Hippocampal formation (tissue), 2 donors: Measurements from ENCODE around the gene EPN1.
A peak's percentile ranks its signal among the peaks of the same experiment; 100 is the strongest.
"Not testable (repeated sequence)": the region's sequence is repeated elsewhere in the genome, so short reads cannot be mapped to it uniquely, and the experiment has no call there.

Experiments used
- DNase-seq, 2 donors: peaks; one replicate each; lab custom pipeline; 2025; lab: John Stamatoyannopoulos, UW

Gene EPN1

DNA sequence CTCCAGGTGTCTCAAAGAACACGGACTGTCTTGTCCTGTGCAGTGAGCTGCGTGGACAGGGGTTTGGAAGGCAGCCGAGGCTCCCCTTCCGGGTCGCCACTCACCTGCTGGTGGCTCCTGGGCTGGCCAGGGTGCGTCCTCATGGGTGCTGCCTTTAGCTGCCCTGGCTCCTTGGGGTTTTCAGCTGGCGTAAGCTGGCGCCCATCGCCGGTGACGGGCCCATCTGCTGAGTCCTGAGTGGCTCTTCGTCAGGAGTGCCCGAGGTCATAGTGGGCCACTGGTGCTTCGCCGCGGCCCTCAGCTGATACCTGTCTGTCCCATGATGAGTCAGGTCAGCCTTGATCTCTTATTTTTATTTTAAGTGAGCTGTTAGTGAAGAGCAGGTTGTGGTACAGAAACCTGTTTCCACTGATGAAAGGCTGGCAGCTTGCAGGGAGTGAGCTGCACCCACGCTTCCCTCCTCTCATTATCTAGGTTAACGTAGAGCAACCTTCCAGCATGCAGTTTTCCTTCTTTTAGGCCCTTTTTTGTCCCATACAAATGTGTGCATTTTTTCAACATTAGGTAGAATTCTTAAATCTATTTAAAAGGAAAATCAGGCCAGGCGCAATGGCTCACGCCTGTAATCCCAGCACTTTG, 18.4 kb downstream of the EPN1 start:
- DNase-seq = peak in 1 of 2 donors; percentile 17

DNA sequence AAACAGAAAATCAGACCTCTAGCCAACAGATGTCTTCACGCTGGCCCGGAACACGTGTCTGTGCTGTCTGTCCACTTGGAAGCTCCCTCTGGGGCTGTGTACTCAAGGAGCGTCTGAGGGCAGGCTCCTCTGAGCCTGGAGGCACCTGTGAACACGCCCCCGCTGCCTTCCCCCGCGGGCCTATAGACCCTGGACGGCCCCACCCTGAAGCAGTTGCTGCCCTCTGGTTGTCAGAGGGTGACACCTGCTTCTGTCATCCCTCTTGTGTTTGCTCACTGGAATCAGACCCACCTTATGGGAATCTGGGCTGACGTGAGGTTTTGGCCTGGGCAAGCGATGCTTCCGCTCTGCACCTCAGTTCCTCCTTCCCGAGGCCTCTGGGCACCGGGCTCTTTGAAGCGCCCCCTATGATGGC, 19.2 kb downstream of the EPN1 start:
- no peak for DNase-seq

DNA sequence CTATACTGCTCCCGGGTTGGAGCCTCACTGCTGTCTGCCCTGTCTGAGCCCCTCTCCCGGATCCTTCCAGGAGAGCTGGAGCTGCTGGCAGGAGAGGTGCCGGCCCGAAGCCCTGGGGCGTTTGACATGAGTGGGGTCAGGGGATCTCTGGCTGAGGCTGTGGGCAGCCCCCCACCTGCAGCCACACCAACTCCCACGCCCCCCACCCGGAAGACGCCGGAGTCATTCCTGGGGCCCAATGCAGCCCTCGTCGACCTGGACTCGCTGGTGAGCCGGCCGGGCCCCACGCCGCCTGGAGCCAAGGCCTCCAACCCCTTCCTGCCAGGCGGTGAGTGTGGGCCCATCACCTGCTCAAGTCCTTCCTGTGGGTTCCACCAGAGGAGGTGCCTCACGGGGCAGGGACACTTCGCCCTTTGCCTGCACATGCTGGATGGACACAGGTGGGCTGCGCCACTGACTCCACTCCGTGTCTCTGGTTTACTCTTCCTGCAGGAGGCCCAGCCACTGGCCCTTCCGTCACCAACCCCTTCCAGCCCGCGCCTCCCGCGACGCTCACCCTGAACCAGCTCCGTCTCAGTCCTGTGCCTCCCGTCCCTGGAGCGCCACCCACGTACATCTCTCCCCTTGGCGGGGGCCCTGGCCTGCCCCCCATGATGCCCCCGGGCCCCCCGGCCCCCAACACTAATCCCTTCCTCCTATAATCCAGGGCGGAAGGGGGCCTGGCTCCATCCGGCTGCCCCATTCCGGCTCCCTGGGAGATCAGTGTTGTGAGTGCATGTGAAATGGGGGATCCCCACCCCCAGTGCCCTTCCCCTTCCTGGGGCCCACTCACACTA, 19.8 kb downstream of the EPN1 start:
- no peak for DNase-seq

DNA sequence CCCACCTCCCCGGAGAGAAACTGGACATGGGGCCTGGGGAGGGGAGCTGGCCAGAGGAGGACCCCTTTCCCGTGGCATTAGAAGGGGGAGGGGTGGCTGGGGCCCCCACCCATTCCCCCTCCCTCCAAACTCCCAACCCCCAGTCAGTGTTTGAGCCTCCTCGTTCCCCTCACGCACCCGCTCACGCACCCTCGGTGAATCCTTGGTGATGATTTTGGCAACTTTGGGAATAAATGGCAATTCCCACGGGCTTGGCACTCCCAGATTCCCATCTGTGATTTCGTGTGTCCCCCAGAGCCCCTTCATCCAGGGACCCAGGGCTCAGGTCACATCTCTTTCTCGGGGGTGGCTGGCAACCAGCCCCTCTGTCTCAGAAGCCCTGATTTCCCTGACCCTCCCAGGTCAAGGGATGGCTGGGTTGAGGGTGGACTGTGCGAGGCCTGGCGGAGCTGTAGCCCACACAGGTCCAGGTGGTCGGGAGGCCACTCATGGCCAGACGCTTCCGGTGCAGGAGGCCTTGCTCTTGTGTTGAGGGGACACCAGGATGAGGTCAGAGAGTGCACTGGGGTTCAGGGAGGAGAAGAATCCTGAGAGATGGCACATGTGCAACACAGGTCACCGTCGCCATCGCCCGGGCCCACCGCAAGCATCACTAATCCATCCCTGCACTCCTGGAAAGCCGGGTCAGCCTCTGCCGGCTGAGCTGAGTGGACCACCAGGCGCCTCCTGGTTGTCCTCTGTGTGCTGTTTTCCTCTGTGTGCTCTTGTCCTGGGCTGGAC, 20.7 kb downstream of the EPN1 start:
- DNase-seq = no peak

DNA sequence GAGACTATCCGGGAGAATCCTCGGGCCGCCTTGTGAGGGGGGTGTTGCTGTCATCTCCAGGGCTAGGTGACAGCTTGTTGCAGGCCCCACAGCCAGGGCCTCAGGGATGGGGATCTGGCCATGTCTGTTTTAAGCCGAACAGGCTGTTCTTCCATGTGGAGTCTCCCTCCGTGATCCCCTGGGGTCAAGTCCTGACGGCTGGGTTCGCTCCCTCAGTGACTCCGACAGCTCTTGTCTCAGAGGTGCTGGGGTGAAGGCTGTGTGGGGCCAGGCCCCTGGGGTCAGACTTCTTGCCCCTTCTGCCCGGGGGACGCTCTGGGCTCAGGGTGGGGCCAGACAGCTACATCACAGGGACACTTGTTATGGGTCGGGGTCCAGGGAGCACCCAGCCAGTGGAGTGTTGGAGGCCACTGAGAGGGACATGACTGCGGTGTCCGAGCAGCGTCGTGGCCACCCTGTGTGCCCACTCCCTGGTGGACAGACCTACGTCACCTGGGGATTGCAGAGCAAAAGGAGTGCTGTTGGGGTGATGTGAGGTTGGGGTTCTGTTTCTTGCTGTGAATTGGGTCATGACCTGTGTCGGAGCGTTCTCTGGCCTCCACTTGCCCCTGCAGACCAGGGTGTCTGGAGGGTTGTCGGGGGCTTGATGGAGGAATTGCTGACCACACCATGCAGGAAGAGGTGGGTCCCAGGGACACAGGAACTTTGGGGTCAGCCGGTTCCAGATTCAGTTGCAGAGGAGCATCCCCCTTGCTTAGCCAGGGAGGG, 21.5 kb downstream of the EPN1 start:
- DNase-seq = no peak

DNA sequence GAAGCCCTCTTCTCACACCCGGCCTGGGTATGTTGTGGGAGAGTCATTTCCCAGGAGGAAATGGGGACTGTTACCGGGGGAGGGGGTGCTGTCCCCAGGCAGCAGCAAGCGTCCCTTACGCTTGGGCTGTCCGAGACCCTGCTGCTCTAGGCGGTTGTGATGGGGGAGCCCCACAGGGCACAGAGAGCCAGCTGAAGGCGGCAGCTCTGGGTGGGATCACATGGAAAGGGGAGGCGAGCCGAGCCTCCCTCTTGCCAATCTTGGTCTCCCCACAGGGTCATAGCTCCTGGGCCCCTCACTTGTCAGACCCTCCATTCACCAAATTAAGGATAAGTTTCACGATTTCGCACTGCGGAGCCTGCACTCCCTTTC, 22.0 kb downstream of the EPN1 start:
- DNase-seq = no peak

DNA sequence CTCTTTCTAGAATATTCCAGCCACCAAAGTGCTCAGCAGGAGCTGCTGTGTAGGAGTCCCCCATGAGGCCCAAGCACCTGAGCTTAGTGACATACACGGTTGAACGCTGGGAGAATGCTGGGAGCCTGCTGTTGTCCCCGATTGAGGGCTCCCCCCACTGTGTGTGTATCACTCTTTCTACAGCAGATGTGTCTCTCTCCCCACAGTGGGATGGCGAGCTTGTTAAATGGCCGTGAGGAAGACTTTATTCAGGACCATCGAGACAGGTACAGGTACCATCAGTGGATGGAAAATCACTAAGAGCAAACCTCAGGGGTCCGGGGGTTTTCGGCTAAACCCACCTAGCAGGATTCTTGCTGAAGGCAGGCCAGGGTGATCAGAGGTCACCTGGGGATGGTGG, 22.7 kb downstream of the EPN1 start:
- DNase-seq = no peak

DNA sequence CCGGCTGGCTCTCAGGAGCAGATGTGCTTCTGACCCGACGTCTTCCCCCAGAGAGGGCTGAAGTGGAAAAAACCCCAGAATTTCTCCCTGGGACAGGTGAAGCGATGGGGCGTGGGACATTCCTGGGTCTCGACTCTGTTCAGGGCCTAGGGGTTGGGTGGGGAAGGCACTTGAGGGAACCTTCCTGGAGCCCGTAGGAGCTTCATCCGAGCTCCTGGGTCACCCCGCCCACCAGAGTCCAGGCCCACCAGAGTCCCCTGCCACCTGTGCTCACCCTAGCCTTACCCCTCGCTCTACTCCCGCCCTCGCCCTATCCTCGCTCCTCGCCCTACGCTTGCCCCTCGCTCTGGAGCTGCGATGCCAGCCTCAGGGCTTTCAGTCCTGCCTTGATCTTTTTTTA, 23.2 kb downstream of the EPN1 start:
- DNase-seq = no peak

DNA sequence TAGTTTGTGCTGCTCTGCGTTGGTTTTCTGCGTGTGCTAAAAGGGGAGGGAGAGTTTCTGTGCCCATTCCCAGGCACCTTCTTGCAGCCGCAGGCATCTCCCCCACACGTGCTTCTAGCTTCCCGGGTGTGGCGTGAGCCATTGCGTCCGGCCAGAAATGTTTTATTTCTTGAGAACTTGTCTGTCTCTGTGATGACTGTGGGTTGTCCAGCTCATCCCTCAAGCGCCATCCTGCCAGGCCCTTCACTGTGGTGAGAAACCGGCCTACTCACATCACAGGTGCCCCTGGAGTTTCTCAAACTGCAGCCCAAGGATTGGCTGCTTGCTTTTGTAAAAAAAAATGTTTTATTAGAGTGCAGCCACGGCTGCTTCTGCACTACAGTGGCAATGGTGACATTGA, 24.2 kb downstream of the EPN1 start:
- DNase-seq = no peak

DNA sequence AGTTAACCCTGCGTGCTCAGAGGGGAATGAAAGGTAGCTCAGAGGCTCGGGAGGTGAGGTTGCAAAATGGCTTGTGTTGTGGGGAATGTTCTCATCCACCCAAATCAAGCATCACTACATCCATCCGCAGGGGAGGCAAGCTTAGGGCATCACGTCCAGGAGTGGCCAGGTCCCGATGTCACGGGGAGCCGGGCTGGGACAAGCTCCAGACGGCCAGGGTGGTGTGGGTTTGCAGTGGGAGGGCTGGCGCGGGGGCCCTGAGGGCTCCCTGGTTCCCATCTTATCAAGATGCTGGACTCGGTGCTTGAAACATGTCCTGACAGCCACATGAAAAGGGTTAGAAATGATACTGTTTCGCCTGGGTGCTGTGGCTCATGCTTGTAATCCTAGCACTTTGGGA, 25.8 kb downstream of the EPN1 start:
- no peak for DNase-seq

DNA sequence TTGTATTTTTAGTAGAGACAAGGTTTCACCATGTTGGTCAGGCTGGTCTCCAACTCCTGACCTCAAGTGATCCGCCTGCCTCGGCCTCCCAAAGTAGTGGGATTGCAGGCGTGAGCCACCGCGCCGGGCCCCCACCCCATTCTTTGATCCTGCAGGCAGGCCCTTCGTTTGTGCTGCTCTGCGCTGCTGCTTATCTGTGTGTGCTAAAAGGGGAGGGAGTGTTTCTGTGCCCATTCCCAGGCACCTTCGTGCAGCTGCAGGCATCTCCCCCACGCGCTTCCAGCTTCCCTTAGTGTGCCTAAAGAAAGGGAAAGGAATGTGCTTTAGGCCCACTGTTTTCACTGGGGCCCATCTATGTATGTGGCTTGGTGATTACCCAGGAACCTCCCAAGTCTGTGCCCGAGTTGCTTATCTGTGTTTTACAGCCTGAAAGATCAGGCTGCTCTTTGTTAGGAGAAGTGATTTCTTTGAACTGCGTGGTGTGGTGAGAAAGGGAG, 27.2 kb downstream of the EPN1 start:
- no peak for DNase-seq

DNA sequence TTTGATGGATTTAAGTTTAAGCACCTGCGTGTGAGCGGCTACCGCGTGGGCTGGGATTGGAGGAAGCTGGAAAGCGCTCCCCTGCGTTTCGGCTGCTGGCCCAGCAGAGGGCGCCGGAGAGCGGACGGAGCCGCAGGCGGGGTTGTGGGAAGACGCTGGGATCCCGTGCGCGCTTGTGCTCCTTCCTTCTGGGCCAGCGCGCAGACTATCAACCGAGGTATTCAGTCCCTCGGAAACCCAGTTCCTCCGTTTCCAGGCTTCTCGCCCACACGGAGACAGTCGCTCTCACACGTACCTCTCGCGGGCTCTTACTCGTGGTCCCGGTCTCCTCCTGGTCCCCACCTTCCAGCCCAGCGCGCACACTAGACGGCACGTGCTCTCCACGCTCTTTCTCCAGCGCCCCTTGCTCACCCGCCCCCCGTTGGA, 28.8 kb downstream of the EPN1 start:
- peak in 1 of 2 donors; percentile 7 for DNase-seq

DNA sequence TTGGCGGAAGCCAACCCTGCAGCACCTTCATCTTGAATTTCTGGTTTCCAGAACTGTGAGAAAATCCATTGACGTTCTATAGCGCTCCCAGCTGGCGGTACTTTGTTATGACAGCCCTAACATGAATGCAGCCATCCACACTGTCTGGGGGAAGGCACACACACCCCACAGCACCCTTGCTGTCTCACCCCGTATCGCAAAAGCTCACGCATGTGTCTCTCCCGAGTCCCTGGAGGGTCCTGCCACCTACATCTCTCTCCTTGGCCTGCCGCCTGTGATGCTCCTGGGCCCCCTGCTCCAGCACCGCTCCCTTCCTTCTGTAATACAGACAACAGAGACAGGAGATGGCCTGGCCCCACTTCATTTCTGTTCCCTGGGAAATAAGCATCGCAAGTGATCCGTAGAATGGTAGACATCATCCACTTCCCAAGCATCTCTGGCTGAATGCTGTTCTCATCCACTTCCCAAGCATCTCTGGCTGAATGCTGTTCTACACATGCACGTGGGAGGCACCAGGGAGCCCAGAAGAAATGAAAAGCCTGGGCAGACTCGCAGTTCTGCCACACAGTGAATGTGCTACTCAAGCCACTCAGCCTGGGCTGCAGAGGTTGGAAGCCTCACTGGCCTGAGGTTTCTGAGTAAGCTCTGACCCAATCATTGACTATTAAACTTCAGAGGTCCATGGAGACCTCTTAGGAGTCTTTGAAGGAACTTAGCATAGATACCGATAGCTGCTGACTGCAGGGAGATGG, 29.6 kb downstream of the EPN1 start:
- DNase-seq = no peak

DNA sequence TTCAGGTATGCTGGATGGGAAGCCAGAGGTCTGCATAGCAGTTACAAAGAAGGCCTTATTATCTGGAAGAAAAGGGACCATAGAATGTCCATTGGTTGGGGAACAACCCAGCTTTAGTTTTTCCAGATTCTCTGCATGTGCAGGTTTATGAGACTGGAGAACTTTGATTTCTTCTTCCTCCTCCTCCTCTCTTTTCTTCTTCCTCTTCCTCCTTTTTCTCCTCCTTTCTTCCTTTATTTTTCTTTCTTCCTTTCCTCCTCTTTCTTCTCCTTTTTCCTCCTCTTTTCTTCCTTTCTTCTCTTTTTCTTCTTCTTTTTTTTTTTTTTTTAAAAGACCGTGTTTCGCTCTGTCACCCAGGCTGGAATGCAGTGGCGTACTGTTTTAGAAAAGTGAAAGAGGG, 30.9 kb downstream of the EPN1 start:
- no peak for DNase-seq

DNA sequence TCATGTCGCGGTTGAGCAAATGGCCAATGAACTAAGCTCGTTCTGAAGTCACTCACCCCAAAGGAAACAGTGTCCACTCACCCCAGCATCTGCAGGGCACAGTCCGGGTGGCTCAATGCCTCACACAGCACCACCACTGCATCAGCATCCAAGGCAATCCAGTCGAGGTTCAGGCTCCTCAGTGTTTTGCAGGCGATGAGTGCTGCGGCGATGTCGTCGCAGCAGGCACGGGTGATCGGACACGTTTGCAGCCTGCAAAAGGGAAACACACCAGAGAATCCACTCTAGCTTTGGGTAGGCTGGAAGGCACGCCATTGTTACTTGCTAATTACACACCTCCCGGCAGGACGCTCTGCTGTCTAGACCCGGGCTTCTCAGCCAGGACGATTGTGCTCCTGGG, 36.7 kb downstream of the EPN1 start:
- no peak for DNase-seq

DNA sequence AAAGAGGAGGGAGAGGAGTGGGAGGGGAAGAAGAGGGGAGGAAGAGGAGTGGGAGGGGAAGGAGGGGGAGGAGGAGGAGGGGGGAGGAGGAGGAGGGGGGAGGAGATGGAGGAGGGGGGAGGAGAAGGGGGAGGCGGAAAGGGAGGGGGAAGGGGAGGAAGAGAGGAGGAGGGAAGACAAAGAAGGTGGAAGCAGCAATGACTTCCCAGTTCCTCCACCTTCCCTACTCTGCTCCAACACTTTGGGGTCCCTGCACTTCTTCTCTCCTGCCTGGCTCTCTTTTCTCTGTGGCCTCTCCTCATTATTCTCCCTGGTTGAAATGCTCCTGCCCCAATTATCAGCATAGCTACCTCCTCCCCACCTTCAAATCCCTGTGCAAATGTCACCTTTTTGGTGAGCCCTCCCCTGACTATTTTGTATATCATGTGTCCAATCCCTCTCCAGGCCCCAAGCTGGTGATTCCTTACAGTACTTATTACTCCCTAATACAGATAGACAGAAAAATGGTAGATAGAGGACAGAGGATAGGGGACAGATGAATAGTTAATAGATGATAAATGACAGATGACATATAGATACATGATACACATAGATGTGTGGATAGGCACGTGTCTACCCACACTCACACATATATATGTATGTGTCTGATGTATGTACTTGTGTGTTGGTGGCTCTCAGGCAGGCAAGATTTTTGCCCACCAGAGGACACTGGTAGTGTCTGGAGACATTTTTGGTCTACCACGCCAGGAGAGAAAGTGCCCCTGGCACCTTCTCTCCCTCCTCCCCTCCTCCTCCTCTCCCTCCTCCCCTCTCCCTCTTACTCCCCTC, 38.0 kb downstream of the EPN1 start:
- no peak for DNase-seq

DNA sequence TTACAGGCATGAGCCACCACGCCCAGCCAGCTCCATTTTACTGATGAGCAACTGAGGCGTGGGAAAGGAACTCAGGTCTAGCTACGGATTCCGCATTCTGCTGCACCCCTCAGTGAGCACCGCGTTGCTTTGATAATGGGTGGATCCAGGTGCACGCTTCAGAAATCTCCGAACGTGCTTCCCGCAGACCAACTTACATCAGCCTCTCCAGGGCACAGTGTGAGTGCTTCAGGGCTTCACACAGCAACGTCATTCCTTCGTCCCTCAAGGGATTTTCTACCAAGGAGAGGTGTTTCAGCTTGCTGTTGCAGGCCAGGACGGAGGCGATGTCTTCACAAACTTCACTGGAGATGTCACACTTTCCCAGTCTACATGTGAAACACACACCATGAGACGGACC, 41.5 kb downstream of the EPN1 start:
- no peak for DNase-seq

DNA sequence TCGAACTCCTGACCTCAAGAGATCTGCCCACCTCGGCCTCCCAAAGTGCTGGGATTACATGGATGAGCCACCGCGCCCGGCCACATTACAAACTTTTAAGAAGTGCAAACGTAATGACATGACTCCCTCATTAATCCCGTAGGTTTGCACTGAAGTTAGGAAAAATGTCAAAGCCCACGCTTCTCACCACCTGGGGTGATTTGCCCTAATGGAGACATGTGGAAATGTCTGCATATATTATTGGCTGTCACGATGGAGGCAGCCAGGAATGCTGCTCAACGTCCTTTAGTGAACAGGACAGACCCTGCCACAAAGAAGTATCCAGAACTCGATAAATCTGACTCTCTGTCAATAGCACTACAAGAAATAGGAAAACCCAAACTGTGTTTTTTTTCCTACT, 42.2 kb downstream of the EPN1 start:
- DNase-seq = no peak

DNA sequence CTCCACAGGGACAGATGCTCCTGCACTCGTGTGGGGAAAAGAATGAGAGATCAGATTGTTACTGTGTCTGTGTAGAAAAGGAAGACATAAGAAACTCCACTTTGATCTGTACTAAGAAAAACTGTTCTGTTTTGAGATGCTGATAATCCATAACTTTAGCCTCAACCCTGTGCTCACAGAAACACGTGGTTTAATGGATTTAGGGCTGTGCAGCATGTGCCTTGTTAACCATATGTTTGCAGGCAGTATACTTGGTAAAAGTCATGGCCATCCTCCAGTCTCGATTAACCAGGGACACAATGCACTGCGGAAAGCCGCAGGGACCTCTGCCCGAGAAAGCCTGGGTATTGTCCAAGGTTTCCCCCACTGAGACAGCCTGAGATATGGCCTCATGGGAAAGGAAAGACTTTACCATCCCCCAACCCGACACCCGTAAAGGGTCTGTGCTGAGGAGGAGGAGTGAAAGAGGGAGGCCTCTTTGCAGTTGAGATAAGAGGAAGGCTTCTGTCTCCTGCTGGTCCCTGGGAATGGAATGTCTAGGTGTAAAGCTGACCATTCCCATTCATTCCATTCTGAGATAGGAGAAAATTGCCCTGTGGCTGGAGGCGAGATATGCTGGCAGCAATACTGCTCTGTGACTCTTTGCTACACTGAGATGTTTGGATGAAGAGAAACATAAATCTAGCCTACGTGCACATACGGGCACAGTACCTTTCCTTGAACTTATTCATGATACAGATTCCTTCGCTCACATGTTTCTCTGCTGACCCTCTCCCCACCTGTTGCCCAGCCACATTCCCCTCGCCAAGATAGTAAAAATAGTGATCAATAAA, 43.1 kb downstream of the EPN1 start:
- DNase-seq = not testable (repeated sequence)
